B cell (primary cell): ENCODE data around the gene ARMC9. TPM values are rescaled to one million over a fixed set of nuclear protein-coding genes. Genes with fewer than 3 reads are reported as not detected.

Source experiments
- ATAC-seq: fragments of 200-7000 bp; cut with Tn5 transposase; one replicate; pipeline ENCODE4 v1.10.0; 2021; ENCODE audit warnings: low read depth, mild to moderate bottlenecking, moderate number of reproducible peaks, moderate library complexity
- CTCF ChIA-PET: fragments of 350-600 bp; sonication (Branson Sonifier 250); formaldehyde crosslinking; loops from one replicate; lab custom pipeline; 2021; ENCODE audit warnings: antibody characterized with exemption, inconsistent platforms; lab: Charles Lee
- POLR2A ChIA-PET: fragments of 350-600 bp; sonication (Branson Sonifier 250); formaldehyde crosslinking; loops from one replicate; lab custom pipeline; 2021; ENCODE audit warnings: antibody characterized with exemption; lab: Charles Lee
- DNase-seq: peaks from one replicate; pipeline ENCODE4 v3.0.0; 2013
- H2AFZ ChIP-seq: 2 replicates; pipeline ENCODE4 v1.6.1; 2012; ENCODE audit warnings: mild to moderate bottlenecking, low read depth, low read length; ENCODE audit not compliant: insufficient read depth, poor library complexity, severe bottlenecking
- H3K27ac ChIP-seq, 2 donors: 1 replicate in 1 of 2; 2 replicates in 1 of 2; pipeline ENCODE4 v1.5.1; 2012 to 2013; ENCODE audit warnings: low read length in 2 of 2, mild to moderate bottlenecking in 2 of 2, moderate library complexity in 1 of 2
- H3K27me3 ChIP-seq, 4 experiments: fragments of 200-600 bp in 1 of 4; sonication (generic) in 1 of 4; replicated peaks in 1 of 4; 1 replicate in 2 of 4; 2 replicates in 2 of 4; pipeline versions ENCODE4 v1.6.1 to v1.7.0; 2013 to 2016; ENCODE audit warnings: low read length in 3 of 4, mild to moderate bottlenecking in 2 of 4, mixed read lengths in 1 of 4, moderate library complexity in 1 of 4; ENCODE audit not compliant: insufficient read depth in 4 of 4, control insufficient read depth in 3 of 4; ENCODE audit errors: control extremely low read depth in 1 of 4
- H3K36me3 ChIP-seq, 2 experiments: replicated peaks in 1 of 2; 1 replicate in 1 of 2; 2 replicates in 1 of 2; pipeline versions ENCODE4 v1.6.1 to v1.7.1; 2013; ENCODE audit warnings: low read length in 1 of 2; ENCODE audit not compliant: insufficient read depth in 2 of 2, control insufficient read depth in 1 of 2; ENCODE audit errors: control extremely low read depth in 1 of 2, extremely low read depth in 1 of 2
- H3K4me1 ChIP-seq, 2 donors: fragments of 200-600 bp in 1 of 2; sonication (generic) in 1 of 2; 1 replicate in 1 of 2; 2 replicates in 1 of 2; pipeline versions ENCODE4 v1.5.1 to v1.6.1; 2013 to 2017; ENCODE audit warnings: low read length in 2 of 2; ENCODE audit not compliant: control insufficient read depth in 2 of 2, insufficient read depth in 2 of 2
- H3K4me2 ChIP-seq: replicated peaks from 2 replicates; pipeline ENCODE3; 2012; ENCODE audit warnings: mild to moderate bottlenecking, low read depth, low read length; ENCODE audit not compliant: poor library complexity, severe bottlenecking
- H3K4me3 ChIP-seq, 5 experiments: fragments of 200-600 bp in 1 of 5; sonication (generic) in 1 of 5; 1 replicate in 3 of 5; 2 replicates in 2 of 5; pipeline versions ENCODE4 v1.5.1 to v1.7.0; 2011 to 2016; ENCODE audit warnings: low read length in 4 of 5, mild to moderate bottlenecking in 4 of 5, low read depth in 2 of 5, control low read depth in 1 of 5, moderate library complexity in 1 of 5; ENCODE audit not compliant: insufficient read depth in 1 of 5; ENCODE audit errors: control extremely low read depth in 1 of 5, extremely low read depth in 1 of 5
- H3K79me2 ChIP-seq: fragments of 200-600 bp; sonication (generic); one replicate; pipeline ENCODE4 v1.6.0; 2016; ENCODE audit warnings: low read length; ENCODE audit not compliant: control insufficient read depth, insufficient read depth
- H3K9ac ChIP-seq: fragments of 200-600 bp; sonication (generic); 2 replicates; pipeline ENCODE4 v1.6.1; 2017; ENCODE audit warnings: mild to moderate bottlenecking, low read length, moderate library complexity
- H3K9me3 ChIP-seq, 3 donors: one replicate each; pipeline versions ENCODE4 v1.6.1 to v1.7.1; 2013; ENCODE audit warnings: low read length in 2 of 3; ENCODE audit not compliant: control insufficient read depth in 2 of 3, insufficient read depth in 1 of 3; ENCODE audit errors: control extremely low read depth in 1 of 3
- H4K20me1 ChIP-seq: 2 replicates; pipeline ENCODE4 v1.6.0; 2012; ENCODE audit warnings: mild to moderate bottlenecking, low read length; ENCODE audit not compliant: insufficient read depth, control insufficient read depth, poor library complexity, severe bottlenecking
- H3K27ac Mint-ChIP-seq: one replicate; pipeline ENCODE4 v1.8.0; 2021; ENCODE audit warnings: mixed read lengths
- H3K27me3 Mint-ChIP-seq: one replicate; pipeline ENCODE4 v1.8.0; 2021; ENCODE audit warnings: mixed read lengths
- H3K4me1 Mint-ChIP-seq: one replicate; pipeline ENCODE4 v1.8.0; 2021; ENCODE audit warnings: mixed read lengths
- H3K4me3 Mint-ChIP-seq: one replicate; pipeline ENCODE4 v1.8.0; 2021; ENCODE audit warnings: mixed read lengths
- H3K9me3 Mint-ChIP-seq: one replicate; pipeline ENCODE4 v1.8.0; 2022; ENCODE audit warnings: mixed read lengths; ENCODE audit not compliant: insufficient read depth
- EZH2 ChIP-seq: IDR thresholded peaks from 2 replicates; pipeline ENCODE4 v1.6.1; 2012; ENCODE audit warnings: borderline replicate concordance, low read depth, mild to moderate bottlenecking, moderate library complexity, low read length; ENCODE audit not compliant: insufficient read depth, poor library complexity, severe bottlenecking
- WGBS: methylation state at CpG from one replicate; pipeline ENCODE4 v1.1.5; 2013; ENCODE audit warnings: missing lambda C conversion rate; ENCODE audit not compliant: insufficient coverage; 5-methylcytosine and 5-hydroxymethylcytosine counted together
- intact Hi-C: fragments of 100-400 bp; cut with micrococcal nuclease; formaldehyde crosslinking; loops from one replicate; pipeline ENCODE4 v1.10.0; 2022
- polyA plus RNA-seq: library from polyadenylated mRNA; depleted of rRNA; stranded (reverse); fragments of >200 nt; gene quantifications from 2 replicates; pipeline ENCODE4 v1.2.3, GENCODE V29; 2012
- total RNA-seq, 2 donors: library from RNA; stranded (reverse); fragments of 120-200 nt in 1 of 2; gene quantifications; 1 replicate in 1 of 2; 2 replicates in 1 of 2; pipeline versions ENCODE4 v1.2.3 to v1.2.4, GENCODE V29; 2013 to 2022
- TF ChIP-seq, protein P1 (sequence below): fragments of 200-600 bp; IDR thresholded peaks from one replicate; pipeline ENCODE4 v1.8.0; 2022; ENCODE audit warnings: antibody characterized with exemption, mild to moderate bottlenecking

Gene ARMC9
- total and polyA plus RNA-seq, 2 donors (not counting 1 experiment from before 2014, with no cell fraction given), result 0.40 to 5.4 TPM

- no peak overlapping the region for H2AFZ ChIP-seq
- ChIA-PET CTCF (interaction anchor here (0.7 to 21.6 kb wide), 10 partner anchors 10 to 311 kb away, joined by 3 to 325 read pairs (median 4); no protein-coding TSS in a partner anchor), POLR2A (no interaction called here)
- ATAC-seq (no peak), DNase-seq (no peak)
- no peaks in the 10 kb centered on the region for H3K36me3 ChIP-seq
- H3K4me1 Mint-ChIP-seq, result peaks cover 7% of the 10 kb centered on the region
- no peak overlapping the region for H3K9ac ChIP-seq
- no peaks in the 10 kb centered on the region for H4K20me1 ChIP-seq
- intact Hi-C loops, result no loop called here
- peaks cover 25% of the 10 kb centered on the region for H3K27me3 Mint-ChIP-seq
- H3K4me1 ChIP-seq, result peaks cover 12 to 13% of the 10 kb centered on the region in 2 donors
- no peak overlapping the region for H3K4me3 ChIP-seq
- no peak overlapping the region for H3K4me2 ChIP-seq
- no peak for TF ChIP-seq EZH2
- TF ChIP-seq, protein P1, sequence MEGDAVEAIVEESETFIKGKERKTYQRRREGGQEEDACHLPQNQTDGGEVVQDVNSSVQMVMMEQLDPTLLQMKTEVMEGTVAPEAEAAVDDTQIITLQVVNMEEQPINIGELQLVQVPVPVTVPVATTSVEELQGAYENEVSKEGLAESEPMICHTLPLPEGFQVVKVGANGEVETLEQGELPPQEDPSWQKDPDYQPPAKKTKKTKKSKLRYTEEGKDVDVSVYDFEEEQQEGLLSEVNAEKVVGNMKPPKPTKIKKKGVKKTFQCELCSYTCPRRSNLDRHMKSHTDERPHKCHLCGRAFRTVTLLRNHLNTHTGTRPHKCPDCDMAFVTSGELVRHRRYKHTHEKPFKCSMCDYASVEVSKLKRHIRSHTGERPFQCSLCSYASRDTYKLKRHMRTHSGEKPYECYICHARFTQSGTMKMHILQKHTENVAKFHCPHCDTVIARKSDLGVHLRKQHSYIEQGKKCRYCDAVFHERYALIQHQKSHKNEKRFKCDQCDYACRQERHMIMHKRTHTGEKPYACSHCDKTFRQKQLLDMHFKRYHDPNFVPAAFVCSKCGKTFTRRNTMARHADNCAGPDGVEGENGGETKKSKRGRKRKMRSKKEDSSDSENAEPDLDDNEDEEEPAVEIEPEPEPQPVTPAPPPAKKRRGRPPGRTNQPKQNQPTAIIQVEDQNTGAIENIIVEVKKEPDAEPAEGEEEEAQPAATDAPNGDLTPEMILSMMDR, result no peak
- no peak overlapping the region for H3K27ac ChIP-seq
- no peak overlapping the region for H3K27ac Mint-ChIP-seq
- no peaks in the 10 kb centered on the region for H3K9me3 Mint-ChIP-seq
- H3K9me3 ChIP-seq, result peaks cover 0 to 7% (median 4%) of the 10 kb centered on the region in 3 donors
- peaks cover 0 to 26% (median 10%) of the 10 kb centered on the region in 4 experiments for H3K27me3 ChIP-seq
- no peaks in the 10 kb centered on the region for H3K79me2 ChIP-seq
- no peak overlapping the region for H3K4me3 Mint-ChIP-seq
Measured at GRCh38 chr2:231415029-231415428, 216.6 kb downstream of the ARMC9 start.

DNA sequence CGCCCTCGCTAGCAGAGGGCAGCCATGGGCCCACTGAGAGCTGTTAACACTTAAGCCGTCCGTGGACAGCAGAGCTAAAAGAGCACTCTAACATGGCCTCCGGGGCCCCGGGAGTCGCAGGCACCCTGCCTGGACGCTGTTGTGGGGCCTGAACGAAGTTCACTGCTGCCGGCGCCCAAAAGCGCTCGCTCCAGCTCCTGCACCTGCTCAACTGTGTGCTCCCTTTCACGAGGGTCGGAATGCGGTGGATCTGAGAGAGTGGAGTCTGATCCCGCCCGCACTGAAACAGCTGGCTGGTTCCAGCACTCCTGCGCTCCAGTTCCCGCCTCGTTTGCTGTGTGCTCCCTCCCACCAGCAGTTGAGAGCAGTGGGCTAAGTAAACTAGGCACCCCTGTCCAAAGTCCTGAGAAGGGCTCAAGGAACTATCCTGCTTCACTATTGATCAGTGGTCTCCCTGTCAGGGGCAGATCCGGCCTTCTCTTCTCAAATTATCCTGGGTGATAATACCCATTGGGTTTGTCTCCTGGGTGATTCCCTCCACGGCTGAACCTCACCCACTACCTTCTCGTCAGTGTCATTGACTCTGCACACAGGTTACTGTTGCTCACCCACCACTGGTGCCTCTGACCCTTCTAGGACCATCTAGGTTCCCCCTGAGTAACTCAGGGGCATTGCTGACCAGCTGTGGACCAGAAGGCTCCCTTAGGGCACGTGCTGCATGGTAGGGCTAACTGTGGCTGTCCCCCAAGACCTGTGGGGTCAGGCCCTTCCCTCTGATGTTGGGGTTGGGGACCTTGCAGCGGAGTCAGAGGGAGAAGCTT is 220.6 kb downstream of the ARMC9 start:
- ChIA-PET CTCF (interaction anchor here (0.5 to 21.6 kb wide), 2 partner anchors 192 to 631 kb away, joined by 4 to 325 read pairs; no protein-coding TSS in a partner anchor), POLR2A (no interaction called here)
- intact Hi-C loops, result no loop called here
- no peaks in the 10 kb centered on the region for H3K9me3 ChIP-seq
- ATAC-seq (no peak), DNase-seq (no peak)
- WGBS, result 96% methylated on average over 26 of the region's 26 CpGs
- H3K4me3 ChIP-seq, result no peak overlapping the region
- no peak overlapping the region for H3K4me3 Mint-ChIP-seq
- no peaks in the 10 kb centered on the region for H3K79me2 ChIP-seq
- H3K27ac ChIP-seq, result no peak overlapping the region
- no peaks in the 10 kb centered on the region for H3K4me1 Mint-ChIP-seq
- H3K27me3 Mint-ChIP-seq, result peaks cover 15% of the 10 kb centered on the region
- no peaks in the 10 kb centered on the region for H3K9me3 Mint-ChIP-seq
- H3K36me3 ChIP-seq, result no peaks in the 10 kb centered on the region
- H3K9ac ChIP-seq, result no peak overlapping the region
- TF ChIP-seq EZH2, result no peak
- TF ChIP-seq, protein P1, result no peak
- no peak overlapping the region for H3K27ac Mint-ChIP-seq
- H4K20me1 ChIP-seq, result no peaks in the 10 kb centered on the region
- H3K4me1 ChIP-seq, result no peaks in the 10 kb centered on the region
- peaks cover 0 to 8% (median 5%) of the 10 kb centered on the region in 4 experiments for H3K27me3 ChIP-seq
- H3K4me2 ChIP-seq, result no peak overlapping the region
- no peak overlapping the region for H2AFZ ChIP-seq
